CD14-positive monocyte (primary cell): ENCODE measurements around the gene RBL1. TPM values are rescaled to one million over a fixed set of nuclear protein-coding genes. Genes with fewer than 3 reads are reported as not detected.
"Not testable (repeated sequence)": the region's sequence is repeated elsewhere in the genome, so short reads cannot be mapped to it uniquely, and the experiment has no call there.

Source experiments
- DNase-seq, 3 donors: peaks; one replicate each; pipeline ENCODE4 v3.0.0-alpha.2; 2011 to 2022
- H2AFZ ChIP-seq: 2 replicates; pipeline ENCODE4 v1.6.0; 2012; ENCODE audit warnings: mild to moderate bottlenecking, low read depth, low read length, inconsistent platforms; ENCODE audit not compliant: insufficient read depth, poor library complexity, severe bottlenecking
- H3K27ac ChIP-seq, 2 donors: 1 replicate in 1 of 2; 2 replicates in 1 of 2; pipeline ENCODE4 v1.5.1; 2012 to 2013; ENCODE audit warnings: low read length in 2 of 2, control low read depth in 1 of 2, inconsistent platforms in 1 of 2, low read depth in 1 of 2, mild to moderate bottlenecking in 1 of 2
- H3K27me3 ChIP-seq, 2 donors: one replicate each; pipeline versions ENCODE4 v1.6.0 to v1.6.1; 2011 to 2013; ENCODE audit warnings: low read length in 2 of 2; ENCODE audit not compliant: control insufficient read depth in 2 of 2, insufficient read depth in 2 of 2
- H3K36me3 ChIP-seq, 2 donors: replicated peaks in 1 of 2; 1 replicate in 1 of 2; 2 replicates in 1 of 2; pipeline versions ENCODE4 v1.5.1 to v1.6.1; 2012 to 2013; ENCODE audit warnings: low read length in 2 of 2, control low read depth in 1 of 2, inconsistent platforms in 1 of 2, mild to moderate bottlenecking in 1 of 2; ENCODE audit not compliant: insufficient read depth in 2 of 2, control insufficient read depth in 1 of 2
- H3K4me1 ChIP-seq, 2 donors: 1 replicate in 1 of 2; 2 replicates in 1 of 2; pipeline versions ENCODE4 v1.5.1 to v1.6.1; 2012 to 2013; ENCODE audit warnings: low read length in 2 of 2, control low read depth in 1 of 2, inconsistent platforms in 1 of 2, mild to moderate bottlenecking in 1 of 2, moderate library complexity in 1 of 2; ENCODE audit not compliant: insufficient read depth in 2 of 2, control insufficient read depth in 1 of 2
- H3K4me2 ChIP-seq: replicated peaks from 2 replicates; pipeline ENCODE3; 2012; ENCODE audit warnings: low read length, moderate library complexity, mild to moderate bottlenecking; ENCODE audit not compliant: poor library complexity, severe bottlenecking; ENCODE audit errors: extremely low read depth
- H3K4me3 ChIP-seq, 3 experiments: fragments of 200-600 bp in 1 of 3; sonication (generic) in 1 of 3; replicated peaks in 1 of 3; 1 replicate in 2 of 3; 2 replicates in 1 of 3; pipeline ENCODE4 v1.5.1; 2011 to 2013; ENCODE audit warnings: low read length in 3 of 3, mild to moderate bottlenecking in 3 of 3, control low read depth in 2 of 3, low read depth in 2 of 3, inconsistent platforms in 1 of 3, moderate library complexity in 1 of 3
- H3K79me2 ChIP-seq: 2 replicates; pipeline ENCODE4 v1.6.0; 2012; ENCODE audit warnings: mild to moderate bottlenecking, control low read depth, inconsistent platforms, low read length, moderate library complexity; ENCODE audit not compliant: insufficient read depth
- H3K9ac ChIP-seq: 2 replicates; pipeline ENCODE4 v1.6.0; 2017; ENCODE audit warnings: low read length, mild to moderate bottlenecking; ENCODE audit not compliant: insufficient read depth, poor library complexity, severe bottlenecking
- H3K9me3 ChIP-seq, 2 donors: replicated peaks in 1 of 2; 1 replicate in 1 of 2; 2 replicates in 1 of 2; pipeline versions ENCODE4 v1.5.1 to v1.6.1; 2012 to 2013; ENCODE audit warnings: low read length in 2 of 2, control low read depth in 1 of 2; ENCODE audit not compliant: control insufficient read depth in 1 of 2, insufficient read depth in 1 of 2
- H4K20me1 ChIP-seq: 2 replicates; pipeline ENCODE4 v1.6.0; 2012; ENCODE audit warnings: mild to moderate bottlenecking, low read length, control low read depth, moderate library complexity; ENCODE audit not compliant: insufficient read depth
- H3K27ac Mint-ChIP-seq, 7 donors: one replicate each; pipeline ENCODE4 v1.8.0; 2020; ENCODE audit warnings: mild to moderate bottlenecking in 7 of 7, mixed read lengths in 7 of 7, moderate library complexity in 6 of 7, inconsistent platforms in 2 of 7
- H3K27me3 Mint-ChIP-seq, 3 donors: one replicate each; pipeline ENCODE4 v1.8.0; 2021 to 2022; ENCODE audit warnings: low read depth in 3 of 3, mild to moderate bottlenecking in 3 of 3, mixed read lengths in 3 of 3, moderate library complexity in 3 of 3, inconsistent platforms in 1 of 3
- H3K36me3 Mint-ChIP-seq, 2 donors: one replicate each; pipeline ENCODE4 v1.8.0; 2020; ENCODE audit warnings: mixed read lengths in 2 of 2, inconsistent platforms in 1 of 2, mild to moderate bottlenecking in 1 of 2
- H3K4me1 Mint-ChIP-seq: one replicate; pipeline ENCODE4 v1.8.0; 2020; ENCODE audit warnings: mild to moderate bottlenecking, mixed read lengths
- H3K4me3 Mint-ChIP-seq, 2 donors: one replicate each; pipeline ENCODE4 v1.8.0; 2020; ENCODE audit warnings: mild to moderate bottlenecking in 2 of 2, mixed read lengths in 2 of 2, moderate library complexity in 1 of 2
- H3K9me3 Mint-ChIP-seq, 7 donors: one replicate each; pipeline ENCODE4 v1.8.0; 2020 to 2022; ENCODE audit warnings: mixed read lengths in 7 of 7, mild to moderate bottlenecking in 6 of 7, moderate library complexity in 6 of 7, inconsistent platforms in 2 of 7
- WGBS: methylation state at CpG from one replicate; pipeline ENCODE4 v1.1.5; 2013; ENCODE audit warnings: missing lambda C conversion rate; ENCODE audit not compliant: insufficient coverage; 5-methylcytosine and 5-hydroxymethylcytosine counted together
- intact Hi-C, 2 donors: fragments of 100-400 bp; cut with micrococcal nuclease; formaldehyde crosslinking; loops; one replicate each; pipeline versions ENCODE4 v1.15.0 to v1.15.1; 2023
- polyA plus RNA-seq, 3 donors: library from polyadenylated mRNA; depleted of rRNA in 1 of 3; unstranded in 2 of 3; stranded (reverse) in 1 of 3; fragments of 300-500 nt in 2 of 3; fragments of >200 nt in 1 of 3; fragmentation: Illumina TruSeq in 2 of 3; gene quantifications; 1 replicate in 2 of 3; 2 replicates in 1 of 3; pipeline ENCODE4 v1.2.3, GENCODE V29; 2012 to 2021
- TF ChIP-seq, protein P1 (sequence below): fragments of 200-600 bp; IDR thresholded peaks from one replicate; pipeline ENCODE4 v1.8.0; 2022; ENCODE audit warnings: antibody characterized with exemption, mild to moderate bottlenecking

RBL1 gene
- polyA plus RNA-seq, 3 donors: 1.5 to 3.7 (median 2.4) TPM

DNA sequence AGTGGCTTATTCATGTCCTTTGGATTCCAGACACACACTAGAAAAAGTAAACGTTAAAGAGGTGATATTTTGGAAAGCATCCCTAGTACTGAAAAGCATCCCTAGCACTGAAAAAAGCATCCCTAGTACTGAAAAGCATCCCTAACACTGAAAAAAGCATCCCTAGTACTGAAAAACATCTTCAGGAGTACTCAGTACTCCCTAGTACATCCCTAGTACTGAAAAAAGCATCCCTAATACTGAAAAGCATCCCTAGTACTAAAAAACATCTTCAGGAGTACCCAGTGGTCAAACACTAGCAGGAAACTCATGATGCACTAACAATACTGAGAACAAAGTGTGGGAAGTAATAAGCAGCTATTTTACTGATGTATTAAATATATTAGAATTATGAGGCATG, 98.7 kb downstream of the RBL1 start:
- no CpG with 5 or more reads among the region's 1 CpG for WGBS

DNA sequence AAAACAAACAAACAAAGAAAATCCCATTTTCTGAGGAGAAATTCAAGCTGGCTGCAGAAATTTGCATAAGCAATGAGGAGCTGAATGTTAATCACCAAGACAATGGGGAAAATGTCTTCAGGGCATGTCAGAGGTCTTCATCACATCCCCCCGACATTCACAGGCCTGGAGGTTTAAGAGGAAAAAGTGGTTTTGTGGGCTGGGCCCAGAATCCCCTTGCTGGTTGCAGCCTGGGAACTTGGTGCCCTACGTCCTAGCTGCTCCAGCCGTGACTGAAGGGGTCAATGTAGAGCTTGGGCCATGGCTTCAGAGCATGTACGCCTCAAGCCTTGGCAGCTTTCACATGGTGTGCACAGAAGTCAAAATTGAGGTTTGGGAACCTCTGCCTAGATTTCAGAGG, 101.6 kb downstream of the RBL1 start:
- H3K27me3 Mint-ChIP-seq, H3K4me2 ChIP-seq, H2AFZ ChIP-seq, H3K4me3 ChIP-seq, H3K9me3 ChIP-seq, H3K27me3 ChIP-seq, H4K20me1 ChIP-seq, H3K4me3 Mint-ChIP-seq, H3K27ac ChIP-seq, DNase-seq, H3K9ac ChIP-seq, H3K79me2 ChIP-seq, intact Hi-C loops: not testable (repeated sequence)
- H3K27ac Mint-ChIP-seq: peak overlapping the region in 1 of 7 donors; percentile 26
- H3K4me1 ChIP-seq: peaks cover 30% of the 10 kb centered on the region in 2 donors
- peaks cover 7 to 12% (median 11%) of the 10 kb centered on the region in 7 donors for H3K9me3 Mint-ChIP-seq
- peaks cover 23 to 32% of the 10 kb centered on the region in 2 donors for H3K36me3 Mint-ChIP-seq
- 100% methylated on average over 3 of the region's 4 CpGs for WGBS
- H3K4me1 Mint-ChIP-seq: peaks cover 31% of the 10 kb centered on the region
- H3K36me3 ChIP-seq: peaks cover 0 to 26% of the 10 kb centered on the region in 2 donors

More for the DNA sequence above, 98.7 kb downstream of the RBL1 start:
- intact Hi-C loops: no loop called here
- Histone ChIP-seq H3K4me2 (no peak overlapping the region), H3K4me1 (peaks cover under 1 to 2% of the 10 kb centered on the region in 2 donors), H3K4me3 (no peak overlapping the region), H3K36me3 (peaks cover 0 to 26% of the 10 kb centered on the region in 2 donors), H2AFZ (no peak overlapping the region), H3K27me3 (no peaks in the 10 kb centered on the region), H4K20me1 (no peaks in the 10 kb centered on the region), H3K9ac (no peak overlapping the region), H3K27ac (no peak overlapping the region), H3K9me3 (peaks cover 4 to 6% of the 10 kb centered on the region in 2 donors), H3K79me2 (peaks cover 5% of the 10 kb centered on the region)
- H3K36me3 Mint-ChIP-seq: peaks cover 23 to 32% of the 10 kb centered on the region in 2 donors
- H3K27me3 Mint-ChIP-seq: no peaks in the 10 kb centered on the region
- peaks cover 6% of the 10 kb centered on the region for H3K4me1 Mint-ChIP-seq
- TF ChIP-seq, protein P1, sequence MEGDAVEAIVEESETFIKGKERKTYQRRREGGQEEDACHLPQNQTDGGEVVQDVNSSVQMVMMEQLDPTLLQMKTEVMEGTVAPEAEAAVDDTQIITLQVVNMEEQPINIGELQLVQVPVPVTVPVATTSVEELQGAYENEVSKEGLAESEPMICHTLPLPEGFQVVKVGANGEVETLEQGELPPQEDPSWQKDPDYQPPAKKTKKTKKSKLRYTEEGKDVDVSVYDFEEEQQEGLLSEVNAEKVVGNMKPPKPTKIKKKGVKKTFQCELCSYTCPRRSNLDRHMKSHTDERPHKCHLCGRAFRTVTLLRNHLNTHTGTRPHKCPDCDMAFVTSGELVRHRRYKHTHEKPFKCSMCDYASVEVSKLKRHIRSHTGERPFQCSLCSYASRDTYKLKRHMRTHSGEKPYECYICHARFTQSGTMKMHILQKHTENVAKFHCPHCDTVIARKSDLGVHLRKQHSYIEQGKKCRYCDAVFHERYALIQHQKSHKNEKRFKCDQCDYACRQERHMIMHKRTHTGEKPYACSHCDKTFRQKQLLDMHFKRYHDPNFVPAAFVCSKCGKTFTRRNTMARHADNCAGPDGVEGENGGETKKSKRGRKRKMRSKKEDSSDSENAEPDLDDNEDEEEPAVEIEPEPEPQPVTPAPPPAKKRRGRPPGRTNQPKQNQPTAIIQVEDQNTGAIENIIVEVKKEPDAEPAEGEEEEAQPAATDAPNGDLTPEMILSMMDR: no peak
- H3K27ac Mint-ChIP-seq: no peak overlapping the region
- DNase-seq: no peak
- H3K4me3 Mint-ChIP-seq: no peak overlapping the region
- H3K9me3 Mint-ChIP-seq: peaks cover 7 to 12% (median 11%) of the 10 kb centered on the region in 7 donors
